ENCODE measurements around the gene SBF2.

GRCh38 chr11:9990221-9990973 lies 303.6 kb downstream of the SBF2 start:
- TF ChIP-seq, protein P1, sequence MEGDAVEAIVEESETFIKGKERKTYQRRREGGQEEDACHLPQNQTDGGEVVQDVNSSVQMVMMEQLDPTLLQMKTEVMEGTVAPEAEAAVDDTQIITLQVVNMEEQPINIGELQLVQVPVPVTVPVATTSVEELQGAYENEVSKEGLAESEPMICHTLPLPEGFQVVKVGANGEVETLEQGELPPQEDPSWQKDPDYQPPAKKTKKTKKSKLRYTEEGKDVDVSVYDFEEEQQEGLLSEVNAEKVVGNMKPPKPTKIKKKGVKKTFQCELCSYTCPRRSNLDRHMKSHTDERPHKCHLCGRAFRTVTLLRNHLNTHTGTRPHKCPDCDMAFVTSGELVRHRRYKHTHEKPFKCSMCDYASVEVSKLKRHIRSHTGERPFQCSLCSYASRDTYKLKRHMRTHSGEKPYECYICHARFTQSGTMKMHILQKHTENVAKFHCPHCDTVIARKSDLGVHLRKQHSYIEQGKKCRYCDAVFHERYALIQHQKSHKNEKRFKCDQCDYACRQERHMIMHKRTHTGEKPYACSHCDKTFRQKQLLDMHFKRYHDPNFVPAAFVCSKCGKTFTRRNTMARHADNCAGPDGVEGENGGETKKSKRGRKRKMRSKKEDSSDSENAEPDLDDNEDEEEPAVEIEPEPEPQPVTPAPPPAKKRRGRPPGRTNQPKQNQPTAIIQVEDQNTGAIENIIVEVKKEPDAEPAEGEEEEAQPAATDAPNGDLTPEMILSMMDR (IDR thresholded peaks at IDR 0.05; ENCODE audit: extremely low read depth in 1 of 2, insufficient read depth in 1 of 2, low read depth in 1 of 2, low read length in 2 of 2) = no peak
- TF ChIP-seq POLR2A (IDR thresholded peaks at IDR 0.05; ENCODE audit: low read depth, low read length) (no peak), JUN (IDR thresholded peaks at IDR 0.05; ENCODE audit: borderline replicate concordance, insufficient read depth, insufficient read length, low read depth) (no peak), POLR2AphosphoS5 (IDR thresholded peaks at IDR 0.05; ENCODE audit: insufficient read depth, low read depth, low read length) (no peak), EZH2 (IDR thresholded peaks at IDR 0.05; ENCODE audit: borderline replicate concordance, low read depth, low read length, severe bottlenecking) (no peak), GATA2 (IDR thresholded peaks at IDR 0.05; ENCODE audit: insufficient read depth, insufficient read length, low read depth, low read length) (peak; percentile 85), MYC (IDR thresholded peaks at IDR 0.05; ENCODE audit: low read depth, low read length) (no peak)
- TF ChIP-seq, protein P2, sequence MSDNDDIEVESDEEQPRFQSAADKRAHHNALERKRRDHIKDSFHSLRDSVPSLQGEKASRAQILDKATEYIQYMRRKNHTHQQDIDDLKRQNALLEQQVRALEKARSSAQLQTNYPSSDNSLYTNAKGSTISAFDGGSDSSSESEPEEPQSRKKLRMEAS (IDR thresholded peaks at IDR 0.05; ENCODE audit: insufficient read depth, insufficient read length) = no peak
